ENCODE results near the gene HRH3.

Gene HRH3

DNA sequence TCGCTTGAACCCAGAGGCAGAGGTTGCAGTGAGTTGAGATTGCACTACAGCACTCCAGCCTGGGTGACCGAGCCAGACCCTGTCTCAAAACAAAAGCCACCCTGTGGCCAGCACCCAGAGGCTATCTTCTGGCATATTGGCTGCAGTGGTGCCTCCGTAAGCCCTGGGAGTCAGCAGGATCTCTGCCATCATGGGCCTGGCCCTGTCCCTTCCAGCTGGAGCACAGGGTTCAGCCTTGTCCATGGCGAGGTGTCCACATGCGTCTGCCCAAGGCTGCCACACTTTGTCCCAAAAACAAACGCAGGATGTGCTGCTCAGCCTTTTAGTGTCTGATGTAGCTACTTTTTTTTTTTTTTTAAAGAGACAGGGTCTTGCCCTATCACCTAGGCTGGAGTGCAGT is 52.6 kb downstream of the HRH3 start:
- no peak overlapping the region for H3K4me3 ChIP-seq (ENCODE audit: insufficient read depth in 1 of 2, low read depth in 1 of 2, low read length in 2 of 2)
- WGBS: 96% methylated on average over 6 of the region's 6 CpGs

DNA sequence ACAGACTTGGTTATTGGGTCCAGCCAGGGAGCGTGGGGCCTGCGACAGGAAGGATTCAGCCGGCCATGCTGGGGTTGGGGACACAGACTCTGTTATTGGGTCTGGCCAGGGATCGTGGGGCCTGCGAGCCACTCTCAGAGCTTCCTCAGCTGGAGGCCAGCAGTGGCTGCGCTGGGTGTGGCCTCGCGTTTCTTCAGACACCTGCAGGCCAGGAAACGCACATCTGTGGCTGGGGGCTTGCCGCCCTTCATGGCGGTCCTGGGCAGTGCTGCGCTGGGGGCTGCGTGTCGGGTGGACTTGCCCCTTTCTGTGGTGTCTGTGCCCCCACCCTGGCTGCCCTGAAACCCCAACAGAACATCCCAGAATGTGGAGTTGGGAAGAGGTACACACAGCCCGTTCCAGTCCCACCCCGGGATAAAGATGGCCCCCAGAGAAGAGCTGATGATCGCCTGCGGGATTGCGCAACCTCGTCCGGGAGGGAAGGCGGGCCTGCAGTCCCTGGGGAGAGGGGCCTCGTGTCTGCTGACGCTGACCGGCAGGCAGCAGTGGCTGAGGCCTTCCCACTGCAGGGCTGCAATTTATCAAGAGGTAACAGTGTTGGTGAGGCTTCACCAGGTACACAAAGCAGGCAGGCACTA is 54.2 kb downstream of the HRH3 start:
- no peaks in the 10 kb centered on the region for H3K9me3 ChIP-seq (ENCODE audit: control insufficient read depth, low read length)
- no peak overlapping the region for H3K14ac ChIP-seq (ENCODE audit: low read length in 2 of 2)
- H4K91ac ChIP-seq (ENCODE audit: low read length): no peak overlapping the region
- peaks cover 79 to 82% of the 10 kb centered on the region in 2 experiments for H3K36me3 ChIP-seq (ENCODE audit: control insufficient read depth in 1 of 2, insufficient read depth in 2 of 2, low read depth in 1 of 2, low read length in 2 of 2)
- peaks cover 11% of the 10 kb centered on the region for H3K4me1 ChIP-seq (ENCODE audit: control insufficient read depth, insufficient read depth, low read depth, low read length)
- no peak overlapping the region for H2AK5ac ChIP-seq (ENCODE audit: low read length, severe bottlenecking)
- no peak overlapping the region for H3K4me3 ChIP-seq (ENCODE audit: insufficient read depth in 1 of 2, low read depth in 1 of 2, low read length in 2 of 2)
- no peak overlapping the region for H2AFZ ChIP-seq (ENCODE audit: low read depth, low read length)
- no peaks in the 10 kb centered on the region for H3K27me3 ChIP-seq (ENCODE audit: control insufficient read depth in 1 of 2, insufficient read depth in 1 of 2, low read length in 2 of 2)
- no peak overlapping the region for H2BK5ac ChIP-seq (ENCODE audit: low read depth, low read length, poor library complexity, severe bottlenecking)
- WGBS: 80% methylated on average over 25 of the region's 25 CpGs
- H2BK120ac ChIP-seq (ENCODE audit: low read depth, low read length): no peak overlapping the region
- H3K4ac ChIP-seq (ENCODE audit: low read depth in 1 of 2, low read length in 2 of 2): no peak overlapping the region
- peak overlapping the region in 1 of 2 experiments; percentile 28 for H3K18ac ChIP-seq (ENCODE audit: low read depth in 1 of 2, low read length in 2 of 2)
- H3K23ac ChIP-seq (ENCODE audit: low read length in 2 of 2): no peak overlapping the region
- H3K27ac ChIP-seq (ENCODE audit: low read length, poor library complexity, severe bottlenecking): no peak overlapping the region
- no peak overlapping the region for H2BK15ac ChIP-seq (ENCODE audit: low read depth, poor library complexity, severe bottlenecking)
- peaks cover 28% of the 10 kb centered on the region for H3K79me1 ChIP-seq (replicated peaks; ENCODE audit: low read length, poor library complexity, severe bottlenecking)
- peak; percentile 51 for DNase-seq
- peak overlapping the region; percentile 73 for H4K8ac ChIP-seq (ENCODE audit: low read length)
- H3K4me2 ChIP-seq (ENCODE audit: low read length, poor library complexity, severe bottlenecking): no peak overlapping the region
- H3K9ac ChIP-seq (ENCODE audit: low read length): peak overlapping the region; percentile 41
- no peak overlapping the region for H2BK12ac ChIP-seq (ENCODE audit: low read length in 2 of 2)

More for the DNA sequence above, 52.6 kb downstream of the HRH3 start:
- H2AFZ ChIP-seq (ENCODE audit: low read depth, low read length): no peak overlapping the region
- H3K4me2 ChIP-seq (ENCODE audit: low read length, poor library complexity, severe bottlenecking): no peak overlapping the region
- H3K18ac ChIP-seq (ENCODE audit: low read depth in 1 of 2, low read length in 2 of 2): no peak overlapping the region
- H3K27ac ChIP-seq (ENCODE audit: low read length, poor library complexity, severe bottlenecking): no peak overlapping the region
- no peak overlapping the region for H2BK5ac ChIP-seq (ENCODE audit: low read depth, low read length, poor library complexity, severe bottlenecking)
- DNase-seq: no peak
- no peak overlapping the region for H3K4ac ChIP-seq (ENCODE audit: low read depth in 1 of 2, low read length in 2 of 2)
- no peaks in the 10 kb centered on the region for H3K9me3 ChIP-seq (ENCODE audit: control insufficient read depth, low read length)
- no peak overlapping the region for H4K91ac ChIP-seq (ENCODE audit: low read length)
- no peak overlapping the region for H3K14ac ChIP-seq (ENCODE audit: low read length in 2 of 2)
- H3K27me3 ChIP-seq (ENCODE audit: control insufficient read depth in 1 of 2, insufficient read depth in 1 of 2, low read length in 2 of 2): no peaks in the 10 kb centered on the region
- H2BK15ac ChIP-seq (ENCODE audit: low read depth, poor library complexity, severe bottlenecking): no peak overlapping the region
- H2BK120ac ChIP-seq (ENCODE audit: low read depth, low read length): no peak overlapping the region
- peaks cover 28% of the 10 kb centered on the region for H3K79me1 ChIP-seq (replicated peaks; ENCODE audit: low read length, poor library complexity, severe bottlenecking)
- no peak overlapping the region for H3K23ac ChIP-seq (ENCODE audit: low read length in 2 of 2)
- H3K4me1 ChIP-seq (ENCODE audit: control insufficient read depth, insufficient read depth, low read depth, low read length): no peaks in the 10 kb centered on the region
- no peak overlapping the region for H4K8ac ChIP-seq (ENCODE audit: low read length)
- peaks cover 69 to 75% of the 10 kb centered on the region in 2 experiments for H3K36me3 ChIP-seq (ENCODE audit: control insufficient read depth in 1 of 2, insufficient read depth in 2 of 2, low read depth in 1 of 2, low read length in 2 of 2)
- no peak overlapping the region for H2AK5ac ChIP-seq (ENCODE audit: low read length, severe bottlenecking)
- no peak overlapping the region for H2BK12ac ChIP-seq (ENCODE audit: low read length in 2 of 2)
- no peak overlapping the region for H3K9ac ChIP-seq (ENCODE audit: low read length)

Data from mesenchymal stem cell (in vitro differentiated cells and primary cell).